A172 (cell line): Measurements from ENCODE around the gene RB1. TPM values are rescaled to one million over a fixed set of nuclear protein-coding genes. Genes with fewer than 3 reads are reported as not detected.
"Not testable (repeated sequence)": the region's sequence is repeated elsewhere in the genome, so short reads cannot be mapped to it uniquely, and the experiment has no call there.

Experiments
- DNase-seq: peaks from one replicate; pipeline ENCODE4 v3.0.0-alpha.2; 2015; ENCODE audit warnings: low spot score
- total RNA-seq: library from RNA; depleted of rRNA; stranded (reverse); fragments of >200 nt; shearing (Covaris generic); gene quantifications from 2 replicates; pipeline ENCODE4 v1.2.3, GENCODE V29; 2014

Gene RB1
- total RNA-seq, 1 experiment from 2014 or later = 57.9 TPM

DNA sequence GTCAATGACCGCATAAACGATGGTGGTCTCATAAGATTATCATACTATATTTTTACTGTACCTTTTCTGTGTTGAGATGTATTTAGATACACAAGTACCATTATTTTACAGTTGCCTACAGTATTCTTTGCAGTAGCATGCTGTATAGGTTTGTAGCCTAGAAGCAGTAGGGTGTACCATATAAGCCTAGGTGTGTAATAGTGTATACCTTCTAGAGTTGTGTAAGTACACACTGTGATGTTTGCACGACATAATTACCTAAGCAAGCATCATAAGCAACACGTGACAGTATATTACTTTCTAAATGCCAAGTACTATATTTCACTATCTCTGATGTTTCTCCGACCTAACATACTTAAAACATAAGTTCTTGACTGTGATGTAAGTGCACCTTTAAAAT is 106.6 kb downstream of the RB1 start:
- DNase-seq = no peak

DNA sequence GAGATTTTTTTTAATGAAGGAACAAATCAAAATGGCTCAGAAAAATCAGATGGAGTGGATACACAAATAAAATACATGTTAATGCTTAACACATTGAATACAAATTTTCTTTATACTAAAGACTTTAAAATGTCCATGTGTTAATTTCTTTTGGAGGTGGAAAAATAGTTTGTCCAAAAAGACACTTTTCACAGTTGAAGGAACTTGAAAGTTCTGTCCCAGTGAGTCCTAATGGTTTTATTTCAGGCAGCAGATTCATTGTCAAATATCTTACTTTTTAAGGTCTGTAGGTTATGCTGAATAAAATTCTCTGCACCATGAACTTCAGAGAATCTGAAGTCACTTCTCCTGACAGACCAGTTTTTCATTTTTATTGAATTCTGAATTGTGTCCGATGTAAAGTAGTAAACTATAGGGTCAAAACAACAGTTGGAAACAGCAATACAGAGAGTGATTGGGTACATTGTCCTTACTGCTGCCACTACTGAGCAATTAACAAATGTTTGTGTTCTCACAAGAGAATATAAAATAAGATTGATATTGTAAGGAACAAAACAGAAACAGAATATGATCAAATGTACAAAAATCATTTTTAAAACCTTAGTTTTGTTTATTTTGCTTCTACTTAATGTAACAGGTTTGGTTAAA is 107.7 kb downstream of the RB1 start:
- peak; percentile 16 for DNase-seq

DNA sequence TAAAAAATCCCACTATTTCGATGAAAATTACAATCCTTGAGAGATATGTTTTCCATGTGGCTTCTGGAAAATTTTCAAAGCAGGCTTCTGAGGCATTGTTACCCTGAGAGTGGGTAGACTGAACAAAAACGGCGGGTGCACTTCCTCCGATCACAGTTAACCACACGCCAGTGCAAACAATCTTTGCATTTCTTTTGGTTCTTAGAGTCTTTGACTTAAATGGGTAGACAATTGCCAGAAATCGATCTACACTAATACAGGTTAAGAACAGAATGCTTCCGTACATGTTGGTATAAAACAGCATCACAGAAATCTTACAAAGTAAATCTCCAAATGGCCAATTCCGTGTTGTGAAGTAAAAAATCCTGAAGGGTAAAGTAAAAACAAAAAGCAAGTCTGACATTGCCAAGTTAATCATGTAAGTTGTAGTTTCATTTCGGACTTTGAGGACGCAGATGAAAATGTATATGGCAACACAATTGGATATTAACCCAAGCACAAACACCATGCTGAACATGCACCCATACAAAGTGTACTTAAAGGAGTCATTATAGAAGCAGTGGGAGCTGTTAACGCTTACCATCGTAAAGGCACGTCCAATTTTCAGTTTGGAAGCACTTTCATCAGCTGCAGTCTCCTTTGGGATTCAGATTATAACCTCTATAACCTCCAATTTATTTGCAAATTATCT is 108.4 kb downstream of the RB1 start:
- DNase-seq = peak; percentile 27

DNA sequence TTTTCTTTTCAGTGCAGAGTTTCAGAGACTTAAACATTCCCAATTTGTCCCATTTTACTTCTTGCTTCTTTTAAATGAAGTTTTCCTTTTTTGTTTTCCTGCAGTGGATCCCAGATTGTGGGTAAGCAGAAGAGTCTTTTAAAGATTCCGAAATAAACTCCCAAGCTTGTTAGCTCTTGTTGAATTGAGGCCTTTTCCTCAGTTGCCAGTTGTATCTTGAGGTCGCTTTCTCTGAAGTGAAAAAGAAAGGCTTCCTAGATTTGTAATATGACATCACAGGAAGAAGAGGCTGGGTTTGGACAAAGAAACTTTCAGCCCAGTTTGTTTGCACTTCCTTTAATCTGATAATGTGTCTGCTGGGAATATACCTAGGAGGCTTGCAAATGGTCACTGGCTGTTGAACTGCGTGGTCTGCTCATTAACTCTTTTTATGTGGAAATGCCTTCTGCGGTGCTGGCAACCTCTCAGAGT is 109.4 kb downstream of the RB1 start, which contains the start of gene LPAR6:
LPAR6 (minus strand) TSS at position 233 of the 471 bp plus-strand sequence. CDS start 690 bp downstream, outside the sequence.
- peak; percentile 79 for DNase-seq

DNA sequence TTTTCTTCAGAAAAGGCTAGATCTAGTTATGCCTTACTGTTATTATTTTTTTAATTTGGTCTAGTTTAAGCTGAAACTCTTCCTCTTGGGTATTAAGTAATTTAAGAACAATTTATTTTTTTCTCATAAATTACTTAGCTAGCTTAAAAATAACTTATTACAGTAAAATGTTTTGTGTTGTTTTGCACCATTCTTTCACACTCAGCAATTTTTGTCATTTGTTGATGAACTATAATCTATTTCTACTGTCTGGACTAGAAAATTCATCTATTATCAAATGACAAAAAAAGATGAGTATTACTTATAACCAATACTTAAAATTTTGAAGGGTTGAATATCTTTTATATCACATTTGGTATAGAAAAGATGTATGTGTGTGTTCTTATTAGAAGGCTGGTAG is 111.0 kb downstream of the RB1 start:
- DNase-seq = no peak

DNA sequence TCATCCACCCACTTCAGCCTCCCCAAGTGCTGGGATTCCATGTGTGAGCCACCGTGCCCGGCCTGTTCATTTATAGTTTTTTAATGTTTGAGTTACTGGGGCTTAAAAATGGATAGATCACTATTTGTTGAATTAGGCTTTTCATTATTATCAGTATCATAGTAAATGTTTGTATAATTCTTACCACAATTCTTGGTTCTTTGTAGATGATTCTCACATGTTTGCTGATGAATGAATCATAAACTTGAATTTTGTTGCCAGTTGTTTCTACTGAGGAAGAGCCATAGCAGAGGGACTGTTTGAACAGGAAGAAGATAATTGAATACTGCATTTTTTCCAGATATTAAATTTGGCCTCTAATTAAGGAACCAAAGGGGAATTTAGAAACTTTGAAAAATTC is 112.0 kb downstream of the RB1 start:
- DNase-seq = no peak

DNA sequence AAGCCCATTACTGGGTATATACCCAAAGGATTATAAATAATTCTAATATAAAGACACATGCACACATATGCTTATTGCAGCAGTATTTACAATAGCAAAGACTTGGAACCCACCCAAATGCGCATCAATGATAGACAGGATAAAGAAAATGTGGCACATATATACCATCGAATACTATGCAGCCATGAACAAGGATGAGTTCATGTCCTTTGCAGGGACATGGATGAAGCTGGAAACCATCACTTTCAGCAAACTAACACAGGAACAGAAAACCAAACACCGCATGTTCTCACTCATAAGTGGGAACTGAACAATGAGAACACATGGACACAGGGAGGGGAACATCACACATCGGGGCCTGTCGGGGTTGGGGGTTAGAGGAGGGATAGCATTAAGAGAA is 118.5 kb downstream of the RB1 start:
- not testable (repeated sequence) for DNase-seq

DNA sequence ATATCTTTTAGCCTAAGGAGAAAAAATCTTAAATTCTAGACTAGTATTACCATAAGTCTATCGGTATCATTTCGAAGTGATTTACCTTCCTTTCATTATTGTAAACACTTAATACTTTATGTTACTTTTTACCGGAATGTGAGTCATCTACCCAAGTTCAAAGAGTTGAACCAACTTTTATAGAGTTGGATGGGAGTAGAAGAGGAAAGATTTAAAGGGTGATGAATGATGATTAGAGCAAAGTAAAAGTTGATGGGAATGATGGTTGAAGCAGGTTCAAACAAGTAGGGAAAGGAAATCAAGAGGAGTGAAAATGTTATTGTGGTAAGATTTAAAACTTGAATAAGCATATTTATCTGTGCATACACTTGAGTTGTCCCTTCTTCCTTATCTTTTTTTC is 120.7 kb downstream of the RB1 start:
- no peak for DNase-seq

DNA sequence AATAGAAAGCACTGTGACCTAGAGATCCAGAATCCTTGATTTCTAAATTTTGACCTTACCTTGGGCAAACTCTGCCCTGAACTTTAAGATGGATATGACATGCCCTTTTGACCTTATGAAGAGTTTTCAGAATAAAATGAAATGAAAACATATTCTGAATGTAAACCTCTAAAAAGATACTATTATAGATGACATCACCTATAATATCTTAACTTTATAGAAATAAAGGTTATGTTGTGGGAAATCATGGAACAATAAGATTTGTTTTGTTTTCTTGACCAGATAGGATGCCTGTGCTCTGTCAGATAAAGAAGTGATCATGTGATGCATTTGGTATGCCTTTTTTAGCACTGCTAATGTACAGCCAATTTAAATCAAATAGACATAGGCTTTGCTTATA is 122.5 kb downstream of the RB1 start:
- no peak for DNase-seq

DNA sequence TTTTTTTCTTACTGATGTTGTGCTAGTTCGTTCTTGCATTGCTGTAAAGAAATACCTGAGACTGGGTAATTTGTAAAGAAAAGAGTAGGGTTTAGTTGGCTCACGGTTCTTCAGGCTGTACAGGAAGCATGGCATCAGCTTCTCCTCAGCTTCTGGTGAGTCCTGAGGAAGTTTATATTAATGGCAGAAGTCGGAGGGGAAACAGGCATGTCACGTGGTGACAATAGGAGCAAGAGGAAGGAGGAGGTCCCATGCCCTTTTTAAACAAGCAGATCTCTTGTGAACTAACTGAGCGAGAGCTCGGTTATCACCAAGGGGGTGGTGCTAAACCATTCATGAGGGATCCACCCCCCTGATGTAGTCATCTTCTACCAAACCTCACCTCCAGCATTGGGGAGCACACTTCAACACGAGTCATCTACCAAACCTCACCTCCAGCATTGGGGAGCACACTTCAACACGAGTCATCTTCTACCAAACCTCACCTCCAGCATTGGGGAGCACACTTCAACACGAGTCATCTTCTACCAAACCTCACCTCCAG is 123.3 kb downstream of the RB1 start:
- not testable (repeated sequence) for DNase-seq

DNA sequence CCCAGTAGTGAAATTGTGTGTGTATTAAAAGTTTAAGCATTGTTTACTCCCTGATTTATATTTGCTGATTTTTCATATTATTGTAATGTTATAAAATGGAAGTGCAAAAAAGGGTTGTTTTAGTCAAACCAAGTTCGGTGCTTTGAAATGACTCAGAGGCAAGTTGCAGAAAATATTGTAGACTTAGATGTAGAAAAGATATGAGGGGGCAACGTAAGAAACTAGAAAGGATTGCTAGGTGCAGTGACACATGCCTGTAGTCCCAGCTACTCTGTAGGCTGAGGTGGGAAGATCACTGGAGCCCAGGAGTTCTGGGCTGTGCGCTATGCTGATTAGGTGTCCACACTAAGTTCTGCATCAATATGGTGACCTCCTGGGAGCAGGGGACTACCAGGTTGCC is 125.5 kb downstream of the RB1 start:
- DNase-seq = no peak

DNA sequence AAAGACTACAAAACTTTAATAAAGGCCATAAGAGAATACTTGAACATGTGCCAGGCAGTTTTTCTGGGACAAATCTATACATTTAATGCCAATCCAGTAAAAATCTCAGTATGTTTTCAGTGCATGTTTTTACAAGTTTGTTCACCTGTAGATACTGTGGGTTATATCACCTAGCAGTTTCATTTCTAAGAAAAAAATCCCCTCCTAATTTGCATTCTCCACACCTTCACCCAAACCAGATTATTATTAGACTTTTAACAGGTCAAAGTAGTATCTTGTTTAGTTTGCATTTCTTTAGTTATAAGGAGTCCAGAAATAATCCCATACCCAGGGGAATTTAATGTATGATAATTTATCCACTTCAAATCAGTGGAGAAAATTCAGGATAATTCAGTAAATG is 126.3 kb downstream of the RB1 start:
- DNase-seq = no peak

DNA sequence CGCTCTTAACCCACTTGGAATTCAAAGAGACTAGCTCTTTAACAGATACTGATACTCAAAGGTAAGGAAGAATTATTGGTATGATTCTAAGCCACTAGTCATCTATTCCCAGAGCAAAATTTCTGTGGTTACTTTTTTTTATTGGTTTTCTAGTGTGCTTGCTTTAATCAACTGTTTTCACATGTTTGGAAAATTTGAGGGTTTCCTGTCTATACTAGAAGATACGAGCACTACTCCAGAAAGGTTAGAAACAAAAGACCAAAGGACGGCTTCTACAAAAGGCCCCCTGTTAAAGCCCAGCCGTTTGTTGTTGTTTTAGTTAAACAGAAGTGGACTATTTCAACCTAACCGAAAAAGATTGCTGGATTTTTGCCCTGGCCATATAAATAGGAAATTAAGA is 127.9 kb downstream of the RB1 start:
- no peak for DNase-seq

DNA sequence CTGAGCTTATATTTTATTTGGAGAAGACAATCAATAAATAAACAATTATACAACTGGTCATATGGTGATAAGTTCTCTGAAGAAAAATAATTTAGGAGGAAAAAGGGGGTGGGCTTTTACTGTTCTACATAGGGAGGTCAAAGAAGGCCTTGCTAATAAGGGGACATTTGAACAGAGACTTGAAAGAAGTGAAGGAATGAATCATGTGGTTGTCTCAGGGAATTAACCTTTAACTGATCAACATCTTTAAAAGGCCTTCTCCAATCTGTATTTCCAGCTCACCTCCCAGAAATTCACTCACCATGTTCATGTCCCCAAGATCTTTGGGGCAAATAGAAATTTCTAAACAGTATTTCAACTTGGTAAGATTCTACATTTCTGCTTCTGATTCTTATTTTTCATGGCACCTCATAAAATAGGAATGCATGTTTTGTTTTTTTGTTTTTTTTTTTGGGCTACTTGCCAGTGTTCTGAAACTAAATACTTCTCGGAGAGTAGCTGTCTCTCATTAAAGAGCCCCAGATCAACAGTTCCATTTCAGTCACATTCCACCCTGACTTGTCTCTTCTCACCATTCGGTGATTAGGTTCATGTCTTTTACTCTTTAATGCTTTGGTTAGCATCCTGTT is 128.6 kb downstream of the RB1 start:
- DNase-seq = no peak

DNA sequence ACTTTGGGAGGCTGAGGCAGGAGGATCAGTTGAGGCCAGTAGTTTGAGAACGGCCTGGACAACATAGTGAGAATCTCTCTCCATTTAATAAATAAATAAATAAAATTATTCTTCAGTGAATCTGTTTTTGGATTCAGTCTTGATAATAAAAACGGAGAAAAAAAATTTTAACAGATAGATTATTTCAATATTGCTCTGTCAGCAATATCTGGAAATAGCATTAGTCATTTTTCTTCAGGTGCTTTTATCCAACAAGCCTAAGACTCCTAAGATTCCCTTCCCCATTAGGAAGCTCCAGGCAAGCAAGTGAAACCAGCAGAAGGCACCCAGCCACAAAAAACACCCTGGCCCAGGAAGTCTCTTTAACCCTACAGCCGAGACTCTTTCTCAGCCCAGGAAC is 130.6 kb downstream of the RB1 start:
- no peak for DNase-seq

DNA sequence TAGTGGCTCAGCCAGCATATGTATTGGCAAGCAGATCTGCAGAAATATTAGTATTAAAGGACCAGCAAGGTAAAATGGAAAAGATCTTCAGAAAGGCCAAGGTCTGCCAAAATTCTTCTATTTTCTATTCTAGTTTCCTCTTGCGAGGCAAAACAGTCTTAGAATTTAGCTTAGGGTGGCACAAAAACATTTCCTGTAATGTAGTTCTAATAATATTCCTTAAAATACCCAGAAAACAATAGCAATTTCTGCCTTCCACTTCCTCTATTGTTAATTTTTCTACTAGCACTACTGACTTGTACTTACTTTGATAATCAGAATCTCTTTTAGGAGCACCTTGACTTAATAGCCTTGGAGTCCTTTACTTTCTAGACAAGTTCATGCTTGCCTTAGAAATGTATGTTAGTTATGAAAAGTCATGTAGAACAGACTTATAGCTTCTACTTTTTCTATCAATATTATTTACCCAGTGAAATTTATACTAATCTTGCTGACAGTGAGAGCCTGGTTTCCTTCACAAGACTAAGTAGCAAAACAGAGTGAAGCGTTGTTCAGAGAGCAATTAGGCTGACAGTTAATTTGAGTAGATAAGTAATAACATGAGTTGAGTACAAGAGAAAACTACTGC is 133.2 kb downstream of the RB1 start:
- no peak for DNase-seq

DNA sequence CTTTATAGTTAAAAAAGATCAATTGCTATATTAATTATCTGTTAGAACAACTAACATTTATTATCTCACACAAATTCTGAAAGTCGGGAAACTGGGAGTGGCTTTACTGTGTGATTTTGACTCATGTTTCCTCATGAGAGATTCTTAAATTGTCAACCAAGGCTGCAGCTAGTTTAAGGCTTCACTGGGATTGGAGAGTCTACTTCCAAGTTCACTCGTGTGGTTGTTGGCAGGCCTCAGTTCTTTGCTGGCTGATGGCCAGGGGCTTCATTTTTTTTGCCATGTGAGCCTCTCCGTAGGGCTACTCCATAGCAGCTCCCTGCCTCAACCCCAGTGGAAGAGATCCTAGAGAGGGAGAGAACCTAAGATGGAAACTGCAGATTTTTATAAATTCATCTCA is 133.8 kb downstream of the RB1 start:
- no peak for DNase-seq

DNA sequence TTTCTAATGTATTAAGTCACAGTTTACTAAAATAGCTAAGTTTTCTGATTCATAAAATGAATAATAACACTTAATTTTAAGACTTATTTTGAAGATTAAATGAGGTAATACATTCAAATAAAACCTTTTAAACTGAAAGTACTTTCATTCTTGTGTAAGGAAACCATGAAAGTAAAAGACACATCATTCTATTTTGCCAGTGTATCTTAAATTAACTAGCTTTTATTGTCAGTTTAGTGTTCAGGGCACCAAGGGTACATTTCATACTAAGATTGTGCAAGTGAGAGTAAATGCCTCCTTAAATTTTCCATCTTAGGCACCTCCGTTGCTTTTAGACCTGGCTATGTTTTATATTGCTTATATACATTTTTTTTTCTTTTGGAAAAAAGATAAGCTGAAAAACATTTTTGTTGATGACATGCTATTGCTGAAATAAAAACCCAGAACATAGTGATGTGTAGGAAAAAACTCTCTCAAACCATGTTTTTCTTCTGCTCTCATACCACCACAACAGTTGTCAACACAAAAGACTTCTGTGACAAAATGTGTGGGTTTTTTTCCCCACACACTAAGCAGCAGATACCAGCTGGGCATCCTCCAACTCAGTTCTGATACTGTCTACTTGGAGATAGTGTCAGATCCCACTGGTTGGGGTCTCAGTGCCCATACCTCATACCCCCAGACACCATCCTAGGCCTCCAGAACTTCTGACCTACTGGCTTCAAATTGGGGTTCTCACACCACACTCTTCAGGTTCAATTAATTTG is 140.1 kb downstream of the RB1 start:
- DNase-seq = no peak

DNA sequence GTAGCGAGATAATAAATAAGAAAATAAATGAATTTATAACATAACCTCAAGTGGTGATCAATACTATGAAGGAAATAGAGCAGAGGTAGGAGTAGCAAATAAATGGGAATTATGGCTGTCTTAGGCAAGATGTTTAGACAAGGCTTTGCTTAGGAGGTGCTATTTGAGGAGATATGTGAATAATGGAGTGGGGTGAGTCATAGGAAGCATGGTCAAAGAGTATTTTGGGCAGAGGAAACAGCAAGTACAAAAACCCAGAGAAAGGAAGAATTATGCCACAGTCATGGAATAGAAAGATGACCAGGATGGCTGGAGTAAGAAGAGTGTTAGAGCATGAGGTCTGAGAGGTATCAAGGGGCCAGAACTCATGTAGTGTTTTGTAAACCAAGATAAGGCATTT is 142.9 kb downstream of the RB1 start:
- peak; percentile 52 for DNase-seq

DNA sequence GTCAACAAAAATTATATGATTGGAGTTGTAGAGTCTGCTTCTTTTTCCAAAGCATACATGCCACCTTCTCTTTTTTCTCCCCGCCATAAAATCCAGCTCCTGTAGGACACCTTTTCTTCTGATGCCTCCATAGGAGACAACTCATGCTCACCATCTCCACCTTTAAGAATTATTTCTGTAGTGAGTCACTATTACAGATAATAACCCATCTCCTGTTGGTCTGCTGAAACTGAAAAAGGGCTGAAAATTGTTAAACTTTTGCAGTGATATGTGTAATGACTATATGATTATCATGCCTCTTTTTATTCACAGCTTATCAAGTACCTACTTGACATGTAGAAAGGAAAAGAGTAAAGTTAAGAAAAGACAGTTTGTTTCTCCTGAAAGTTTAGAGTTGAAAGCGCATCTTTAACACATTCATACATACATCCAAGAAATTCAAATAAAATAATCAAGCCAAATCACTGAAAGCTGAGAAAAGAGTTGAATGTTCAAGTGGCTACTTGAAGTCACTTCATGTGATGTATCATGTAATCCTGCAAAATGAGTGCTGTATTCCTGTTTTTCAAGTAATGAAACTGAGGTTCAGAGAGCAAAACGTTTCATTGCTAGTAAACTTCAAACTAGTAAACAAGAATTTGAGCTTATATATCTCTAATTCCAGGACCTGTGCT is 144.9 kb downstream of the RB1 start:
- no peak for DNase-seq
